ENCODE measurements around the gene RAP1A. TPM values are rescaled to one million over a fixed set of nuclear protein-coding genes. Genes with fewer than 3 reads are reported as not detected.
A peak's percentile ranks its signal among the peaks of the same experiment; 100 is the strongest.

Gene RAP1A
- total RNA-seq, 1 experiment from 2014 or later = 4.2 TPM

GRCh38 chr1:111719135-111719534 is 99.5 kb downstream of the RAP1A start:
- DNase-seq (ENCODE audit: low spot score) = no peak

DNA sequence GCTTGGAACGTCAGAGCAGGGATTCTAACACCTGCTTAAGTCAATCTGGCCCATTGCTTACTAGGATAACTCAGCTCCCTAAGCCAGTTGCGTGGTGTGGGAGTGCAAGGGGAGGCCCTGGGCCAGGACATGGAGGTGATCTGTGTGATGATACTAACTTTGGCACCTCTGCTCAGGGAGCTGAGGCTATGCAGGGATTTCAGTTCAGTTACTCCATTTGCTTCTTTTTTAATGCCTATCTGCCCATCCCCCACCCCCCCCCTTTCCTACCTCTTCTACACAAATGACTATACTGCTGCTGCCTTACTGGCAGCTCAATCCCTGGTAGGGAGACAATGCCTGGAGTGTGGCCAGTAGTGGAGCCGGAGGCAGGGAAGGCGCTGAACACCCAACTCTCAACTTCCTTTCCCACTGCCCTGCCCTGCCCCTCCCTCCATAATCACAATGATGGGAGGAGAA is 100.1 kb downstream of the RAP1A start:
- DNase-seq (ENCODE audit: low spot score) = no peak

DNA sequence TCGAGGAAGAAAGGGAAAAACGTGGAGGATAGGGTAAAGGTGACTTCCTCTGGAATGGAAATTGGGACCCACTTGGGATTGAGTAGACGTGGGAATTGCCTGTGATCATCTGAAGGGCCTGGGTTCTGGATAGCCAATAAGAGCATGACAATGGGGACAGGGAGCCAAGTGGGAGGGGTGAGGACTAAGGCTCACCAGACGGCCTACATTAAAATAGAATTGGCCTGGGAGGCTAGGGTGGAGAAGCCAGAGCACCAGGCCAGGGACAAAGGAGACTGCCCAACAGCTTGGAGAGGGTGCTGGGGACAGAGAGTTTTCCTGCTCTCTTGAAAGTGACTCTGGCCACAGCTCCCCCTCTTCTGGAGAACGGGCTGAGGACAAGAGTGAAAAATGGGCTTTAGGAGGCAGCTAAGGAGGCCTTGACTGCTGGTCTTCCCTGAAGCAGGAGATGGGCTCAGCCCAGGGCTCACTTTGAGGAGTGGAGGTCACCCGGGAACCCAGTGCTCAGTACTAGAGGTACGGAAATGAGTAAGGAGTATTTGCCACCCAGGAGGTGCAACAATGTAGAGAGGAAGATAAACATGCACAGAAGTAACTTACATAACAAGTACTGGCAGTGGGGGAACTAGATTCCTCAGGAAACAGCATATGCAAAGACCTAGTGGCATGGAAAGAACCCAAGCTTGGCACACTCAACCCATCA is 100.8 kb downstream of the RAP1A start:
- DNase-seq (ENCODE audit: low spot score) = no peak

DNA sequence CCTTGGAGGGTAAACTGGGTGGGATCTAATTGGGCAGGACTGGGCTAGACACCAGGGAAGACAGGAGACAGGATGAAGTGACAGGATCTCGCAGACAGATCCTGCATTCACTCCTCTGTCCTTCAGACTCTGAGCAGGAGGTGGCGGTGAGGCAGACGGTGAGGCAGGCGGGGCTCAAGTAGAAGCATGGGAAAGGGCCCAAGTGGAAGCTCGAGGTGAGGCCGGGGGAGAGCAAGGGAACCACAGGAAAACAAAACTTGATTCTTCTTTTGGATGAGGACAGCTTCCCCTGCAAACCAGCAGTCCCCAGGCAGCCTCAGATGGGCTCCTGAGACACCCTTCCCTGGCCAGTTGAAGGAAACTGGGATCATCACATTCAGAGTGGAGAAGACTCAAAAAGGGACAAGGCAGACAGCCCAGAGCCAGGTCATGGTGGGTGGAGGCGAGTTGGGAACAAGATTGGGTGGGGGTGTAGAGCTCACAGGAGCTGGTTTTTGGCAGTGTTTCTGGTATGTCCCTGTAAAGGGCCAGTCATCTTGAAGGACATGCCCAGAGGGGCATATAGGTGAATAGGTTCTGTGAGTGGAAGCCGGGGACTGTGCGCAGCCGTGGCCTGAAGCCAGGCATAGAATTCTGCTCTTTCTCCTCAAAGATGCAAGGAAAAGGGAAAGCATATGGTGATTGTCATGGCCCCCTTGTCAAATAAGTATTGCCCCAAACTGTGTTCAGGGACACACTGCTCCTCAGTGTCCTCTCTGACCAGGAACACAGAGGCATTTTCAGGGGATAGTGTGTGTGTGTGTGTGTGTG is 101.6 kb downstream of the RAP1A start:
- DNase-seq (ENCODE audit: low spot score) = no peak

DNA sequence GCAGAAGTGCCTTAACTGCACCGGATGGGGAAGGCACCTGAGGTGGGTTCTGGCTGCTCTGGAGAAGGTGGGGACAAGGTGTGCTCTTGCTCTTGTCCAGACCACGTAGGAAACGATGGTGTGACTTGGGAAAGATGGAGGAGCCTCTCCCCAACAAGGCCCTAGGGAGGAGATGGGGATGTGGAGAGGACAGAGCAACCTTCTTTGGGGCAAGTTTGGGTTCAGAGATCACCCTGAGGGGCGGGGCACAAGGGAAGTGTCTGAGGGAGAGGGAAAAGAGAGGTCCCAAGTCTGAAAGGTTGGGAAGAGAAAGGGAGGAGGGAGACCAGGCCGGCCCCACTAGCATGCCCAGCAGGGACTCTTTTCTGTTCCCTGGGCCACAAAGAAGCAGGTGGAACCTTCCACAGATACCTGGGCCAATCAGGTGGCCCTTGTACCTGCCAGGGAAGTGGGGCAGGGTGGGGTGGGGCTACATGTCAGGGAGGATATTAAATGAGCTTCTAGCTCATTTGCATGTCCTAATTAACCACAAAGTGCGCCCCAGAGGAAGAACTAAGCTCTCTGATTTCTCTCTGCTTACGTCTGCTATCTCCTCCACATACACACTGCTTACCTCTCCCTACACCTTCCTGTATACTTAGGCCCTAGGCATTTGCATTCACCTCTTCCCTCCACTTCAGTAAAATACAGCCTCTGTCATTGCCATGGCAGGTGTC is 103.7 kb downstream of the RAP1A start:
- DNase-seq (ENCODE audit: low spot score) = no peak

DNA sequence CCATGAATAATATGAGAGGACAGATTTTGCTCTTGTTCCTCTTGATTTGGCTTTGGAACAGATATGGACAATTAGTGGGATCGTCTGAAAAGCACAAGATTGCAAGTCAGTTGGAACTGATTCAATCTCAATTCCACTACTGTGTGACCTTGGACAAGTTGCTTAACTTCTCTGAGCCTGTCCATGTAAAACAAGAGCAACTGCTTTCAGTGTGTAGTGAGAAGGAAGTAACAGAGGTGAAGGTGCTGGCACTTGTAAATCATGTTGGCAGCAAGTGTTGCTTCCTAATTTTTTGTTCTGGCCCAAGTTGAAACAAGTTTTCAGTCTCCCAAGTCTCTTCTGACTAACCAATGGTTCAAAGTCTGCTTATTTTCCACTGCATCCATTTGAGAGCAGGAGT is 104.3 kb downstream of the RAP1A start:
- DNase-seq (ENCODE audit: low spot score) = no peak

DNA sequence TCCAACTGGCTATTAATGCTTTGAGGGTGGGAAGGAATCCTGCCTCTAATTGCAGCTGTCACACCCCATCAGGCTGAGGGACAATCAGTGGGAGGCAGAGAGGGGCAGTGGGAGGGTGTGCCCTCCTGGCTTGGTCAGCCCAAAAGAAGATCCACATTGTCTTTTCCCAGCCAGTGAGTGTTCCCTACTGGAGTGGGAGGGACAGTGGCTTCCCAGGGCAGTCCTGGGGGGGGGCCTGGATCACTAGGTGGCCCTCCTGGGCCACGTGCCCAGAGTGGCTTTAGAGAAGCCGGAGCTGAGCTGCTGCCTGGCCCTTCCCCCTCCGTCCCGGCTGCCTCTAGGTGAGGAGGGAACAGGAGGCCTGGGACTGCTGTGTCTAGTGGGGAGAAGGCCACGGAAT is 105.6 kb downstream of the RAP1A start:
- DNase-seq (ENCODE audit: low spot score) = no peak

- no peak for DNase-seq (ENCODE audit: low spot score)
These were observed 107.5 kb downstream of the RAP1A start for GRCh38 chr1:111727056-111727455.

DNA sequence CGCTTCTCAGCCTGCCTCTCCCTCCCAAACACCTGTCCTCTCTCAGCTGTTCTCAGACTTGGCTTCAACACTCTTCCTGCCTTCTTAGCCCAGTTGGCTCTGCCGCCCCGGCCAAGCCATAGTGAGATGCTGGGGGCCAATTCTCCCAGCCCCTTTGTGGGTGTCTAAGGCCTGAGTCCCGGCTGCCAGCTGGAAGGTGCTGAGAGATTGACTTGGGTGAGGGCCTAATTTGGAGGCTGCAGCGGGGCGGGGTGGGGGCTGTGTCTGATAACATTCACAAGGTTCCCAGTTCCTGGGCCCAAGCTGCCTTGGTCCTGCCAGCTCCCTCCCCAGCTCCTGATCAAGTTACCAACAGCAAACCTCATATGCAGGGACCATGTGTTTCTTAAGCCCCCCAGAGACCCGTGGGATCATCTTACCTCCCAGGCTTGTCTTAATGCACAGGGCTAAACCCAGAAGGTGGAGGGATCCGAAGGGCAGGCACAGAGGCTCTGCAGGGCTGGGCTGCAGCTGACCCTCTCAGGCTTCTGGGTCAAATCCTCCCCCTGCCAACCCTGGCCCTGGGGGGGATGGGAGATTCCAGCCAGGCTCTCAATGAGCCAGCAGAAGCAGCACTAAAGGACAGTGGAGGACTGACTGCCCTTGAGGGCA is 109.8 kb downstream of the RAP1A start:
- no peak for DNase-seq (ENCODE audit: low spot score)

DNA sequence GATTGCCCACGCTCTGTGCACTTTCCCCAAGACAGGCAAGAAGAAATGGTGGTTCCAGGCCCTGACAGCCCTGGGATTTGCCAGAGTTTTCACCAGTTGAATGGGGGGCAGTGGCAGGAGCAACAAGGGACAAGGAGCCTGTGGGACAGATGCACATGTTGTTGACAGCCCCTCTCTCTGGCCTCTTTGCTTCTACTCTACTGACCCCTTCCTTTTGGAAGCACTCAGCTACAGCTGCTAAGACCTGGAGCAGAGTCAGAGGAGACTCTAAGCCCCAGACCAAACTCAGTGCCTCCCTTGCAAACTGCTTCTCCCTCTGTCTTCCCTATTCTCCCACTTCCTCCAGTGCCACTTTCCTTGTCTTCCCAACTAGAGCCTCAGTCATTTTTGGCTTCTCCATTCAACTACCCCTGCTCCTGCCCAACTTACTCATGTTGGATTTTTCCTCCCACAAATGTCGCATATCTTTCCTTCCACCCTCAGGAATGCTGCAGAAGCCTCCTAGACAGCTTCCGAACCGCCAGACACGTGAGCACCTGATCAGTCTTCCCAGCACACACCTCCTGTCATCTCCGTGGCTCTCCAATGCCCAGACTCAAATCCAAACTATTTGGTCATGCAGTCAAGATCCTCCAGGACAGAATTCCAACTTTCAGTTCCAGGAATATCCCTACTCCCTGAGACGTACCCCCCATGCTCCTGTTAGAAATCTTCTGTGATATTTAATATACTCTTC is 110.5 kb downstream of the RAP1A start:
- no peak for DNase-seq (ENCODE audit: low spot score)

- no peak for DNase-seq (ENCODE audit: low spot score)
These were observed 111.1 kb downstream of the RAP1A start for GRCh38 chr1:111730706-111731105.

DNA sequence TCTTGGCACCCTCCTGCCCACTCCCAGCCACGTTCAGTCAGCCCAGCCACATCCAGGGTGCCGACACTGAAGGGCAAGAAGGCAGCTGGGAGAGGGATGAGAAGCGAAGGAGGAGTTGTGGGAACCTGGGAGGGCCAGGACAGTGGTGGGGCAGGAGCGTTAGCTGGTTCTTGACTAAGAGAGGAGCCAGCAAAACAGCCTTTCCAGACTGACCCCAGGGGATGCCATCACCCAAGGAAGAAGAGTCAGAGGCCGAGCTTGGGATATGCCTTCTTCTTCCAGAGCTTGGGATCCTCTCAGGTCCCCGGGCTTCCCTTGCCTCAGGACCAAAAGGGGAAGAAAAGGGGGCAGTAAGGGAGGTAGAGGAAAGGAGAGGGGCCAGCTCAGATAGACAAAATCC is 112.4 kb downstream of the RAP1A start:
- no peak for DNase-seq (ENCODE audit: low spot score)

DNA sequence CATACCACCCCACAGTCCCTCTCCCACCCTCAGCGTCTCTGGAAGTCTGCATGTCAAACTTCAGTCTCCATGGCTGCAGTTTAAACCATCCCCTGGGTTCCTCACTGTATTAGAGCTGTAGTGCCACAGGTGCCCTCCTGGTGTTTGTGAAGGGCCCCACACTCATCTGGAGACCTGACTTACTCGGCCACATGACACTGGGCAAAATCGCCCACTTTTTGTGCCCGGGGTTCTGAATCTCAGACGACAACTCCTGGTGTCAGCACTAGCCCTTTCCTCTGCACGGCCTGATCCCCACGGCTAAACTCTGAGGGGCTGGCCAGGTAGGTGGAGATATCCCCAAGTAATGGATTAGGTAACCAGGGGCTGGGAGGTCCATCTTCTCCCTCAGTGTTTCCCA is 113.1 kb downstream of the RAP1A start:
- no peak for DNase-seq (ENCODE audit: low spot score)

DNA sequence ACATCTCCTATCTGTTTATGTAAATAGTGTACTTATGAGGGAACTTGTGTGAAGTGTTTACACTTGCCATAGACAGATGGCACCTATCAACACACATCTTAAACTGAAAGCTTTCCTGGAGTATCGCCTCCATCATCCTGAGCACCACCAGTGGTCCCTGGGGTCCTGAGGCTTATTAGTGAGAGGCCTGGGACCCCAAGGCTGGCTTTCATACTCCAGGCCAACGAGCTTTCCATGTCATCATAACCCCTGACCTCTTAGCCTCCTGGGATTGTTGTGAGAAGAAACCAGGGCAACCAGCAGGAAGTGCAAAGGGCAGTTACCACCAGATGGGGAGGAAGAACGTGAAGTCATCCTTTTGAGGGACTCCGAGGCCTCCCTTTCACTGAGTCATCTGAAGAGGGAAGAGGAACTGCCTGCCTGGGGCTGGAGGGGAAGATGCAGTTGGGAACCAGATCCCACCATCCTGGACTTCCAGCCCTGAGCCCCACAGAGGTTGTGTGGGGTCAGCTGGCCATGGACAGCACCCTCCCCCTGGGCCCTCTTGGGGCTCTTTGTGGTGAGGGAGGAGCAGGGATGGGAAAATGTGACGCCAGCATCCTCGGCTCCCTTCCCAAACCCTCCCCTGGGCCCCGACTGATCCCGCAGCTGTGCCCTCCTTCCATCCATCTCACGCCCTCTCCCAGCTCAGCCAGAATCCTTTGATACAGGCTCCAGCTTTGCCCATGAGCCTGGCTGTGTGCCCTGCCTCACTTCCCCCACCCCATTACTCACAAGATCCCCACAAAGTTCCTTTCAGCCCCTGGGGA is 113.8 kb downstream of the RAP1A start:
- peak; percentile 65 for DNase-seq (ENCODE audit: low spot score)

GRCh38 chr1:111733992-111734341 is 114.4 kb downstream of the RAP1A start:
- no peak for DNase-seq (ENCODE audit: low spot score)

DNA sequence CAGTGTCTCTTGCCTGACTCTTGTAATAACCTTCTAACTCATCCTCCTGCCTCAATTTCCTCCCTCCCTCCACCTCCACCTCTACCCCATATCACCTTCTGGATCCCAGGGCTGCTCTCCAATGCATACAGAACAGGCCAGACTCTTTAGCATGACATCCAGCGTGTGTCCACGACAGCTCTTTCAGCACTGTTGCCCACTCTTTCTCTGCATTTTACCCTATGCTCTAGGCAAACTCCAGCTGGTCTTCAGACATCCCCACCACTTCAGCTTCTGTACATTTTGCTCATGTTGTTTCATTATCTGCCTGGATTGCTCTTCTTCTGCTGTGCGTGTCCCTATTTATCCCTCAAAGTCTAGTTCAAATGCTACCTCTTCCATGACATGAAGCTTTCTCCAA is 114.8 kb downstream of the RAP1A start:
- no peak for DNase-seq (ENCODE audit: low spot score)

GRCh38 chr1:111734856-111735255 is 115.3 kb downstream of the RAP1A start:
- DNase-seq (ENCODE audit: low spot score) = no peak

- no peak for DNase-seq (ENCODE audit: low spot score)
These were observed 115.7 kb downstream of the RAP1A start for GRCh38 chr1:111735321-111735720.

- DNase-seq (ENCODE audit: low spot score) = no peak
These were observed 116.4 kb downstream of the RAP1A start for GRCh38 chr1:111735858-111736544.

Data from HT-29 (cell line).